HCT116 (cell line): ENCODE measurements around the gene SLC2A13. TPM values are rescaled to one million over a fixed set of nuclear protein-coding genes. Genes with fewer than 3 reads are reported as not detected.

ENCODE experiments used
- ATAC-seq: fragments of 200-7000 bp; cut with Tn5 transposase; 2 replicates; pipeline ENCODE4 v1.9.1; 2020; ENCODE audit warnings: mild to moderate bottlenecking, moderate library complexity
- BruUV-seq: library from RNA; stranded (reverse); fragments of 400-500 nt; replicated peaks from 2 replicates; lab custom pipeline; 2021; lab: Mats Ljungman, UMichigan
- CTCF ChIA-PET: fragments of 300-600 bp; sonication (Branson Sonifier 250); formaldehyde crosslinking; loops from one replicate; lab custom pipeline; 2021; ENCODE audit warnings: antibody characterized with exemption; lab: Charles Lee
- POLR2A ChIA-PET: fragments of 300-600, 350-600 bp; sonication (Branson Sonifier 250); formaldehyde crosslinking; loops from one replicate; lab custom pipeline; 2021; ENCODE audit warnings: antibody characterized with exemption; lab: Charles Lee
- RAD21 ChIA-PET, 2 experiments: fragments of 300-600 bp; sonication (Branson Sonifier 250); formaldehyde crosslinking; loops; one replicate each; lab custom pipeline; 2023; ENCODE audit warnings: low total read pairs in 2 of 2; ENCODE audit not compliant: uncharacterized antibody in 2 of 2, unreplicated experiment in 2 of 2, low non-redundant PET in 1 of 2; lab: Charles Lee
- DNase-seq: peaks from one replicate; pipeline ENCODE4 v3.0.0-alpha.2; 2010; ENCODE audit warnings: low read depth, low spot score
- H2AFZ ChIP-seq: fragments of 200-600 bp; shearing (Covaris generic), sonication (generic); 2 replicates; pipeline ENCODE4 v1.6.1; 2017; ENCODE audit warnings: low read depth, mixed run types, mixed read lengths, antibody characterized with exemption, low read length; ENCODE audit not compliant: poor library complexity, severe bottlenecking
- H3K27ac ChIP-seq: 2 replicates; pipeline ENCODE4 v1.5.1; 2012; ENCODE audit warnings: low read depth, low read length
- H3K27me3 ChIP-seq: fragments of 200-600 bp; sonication (generic); 2 replicates; pipeline ENCODE4 v1.6.1; 2016; ENCODE audit warnings: mixed run types, low read length, mixed read lengths; ENCODE audit not compliant: insufficient read depth
- H3K36me3 ChIP-seq, 2 experiments: fragments of 200-500 bp in 1 of 2; fragments of 200-600 bp in 1 of 2; sonication (Bioruptor generic) in 1 of 2; sonication (generic) in 1 of 2; 2 replicates each; pipeline versions ENCODE4 v1.5.1 to v1.6.1; 2014 to 2016; ENCODE audit warnings: low read length in 2 of 2, inconsistent platforms in 1 of 2, mixed read lengths in 1 of 2, mixed run types in 1 of 2; ENCODE audit not compliant: insufficient read depth in 2 of 2, control insufficient read depth in 1 of 2
- H3K4me1 ChIP-seq, 2 experiments: fragments of 200-600 bp in 1 of 2; sonication (generic) in 1 of 2; 2 replicates each; pipeline versions ENCODE4 v1.5.1 to v1.6.1; 2012 to 2017; ENCODE audit warnings: low read length in 2 of 2, inconsistent platforms in 1 of 2, mild to moderate bottlenecking in 1 of 2, mixed read lengths in 1 of 2, mixed run types in 1 of 2, moderate library complexity in 1 of 2; ENCODE audit not compliant: insufficient read depth in 2 of 2, control insufficient read depth in 1 of 2
- H3K4me2 ChIP-seq: fragments of 200-600 bp; sonication (generic); 2 replicates; pipeline ENCODE4 v1.6.1; 2017; ENCODE audit warnings: mixed run types, low read length, mixed read lengths
- H3K4me3 ChIP-seq, 2 experiments: fragments of 200-600 bp in 1 of 2; sonication (generic) in 1 of 2; replicated peaks in 1 of 2; 2 replicates each; pipeline ENCODE4 v1.5.1; 2011 to 2016; ENCODE audit warnings: low read length in 2 of 2, control low read depth in 1 of 2, low read depth in 1 of 2, mild to moderate bottlenecking in 1 of 2, mixed read lengths in 1 of 2, mixed run types in 1 of 2
- H3K79me2 ChIP-seq: fragments of 200-600 bp; sonication (generic); 2 replicates; pipeline ENCODE4 v1.6.1; 2017; ENCODE audit warnings: mild to moderate bottlenecking, mixed run types, low read length, moderate library complexity, mixed read lengths; ENCODE audit not compliant: insufficient read depth
- H3K9ac ChIP-seq: fragments of 200-600 bp; sonication (generic); 2 replicates; pipeline ENCODE4 v1.6.1; 2016; ENCODE audit warnings: low read length, mixed read lengths
- H3K9me2 ChIP-seq: fragments of 200-600 bp; sonication (generic), shearing (Covaris generic); 2 replicates; pipeline ENCODE4 v1.6.1; 2017; ENCODE audit warnings: mixed run types, mild to moderate bottlenecking, moderate library complexity; ENCODE audit not compliant: insufficient read depth
- H3K9me3 ChIP-seq, 2 experiments: fragments of 200-500 bp in 1 of 2; fragments of 200-600 bp in 1 of 2; sonication (Bioruptor generic) in 1 of 2; sonication (generic) in 1 of 2; 2 replicates each; pipeline ENCODE4 v1.6.1; 2014 to 2017; ENCODE audit warnings: low read length in 2 of 2, mixed read lengths in 2 of 2, inconsistent platforms in 1 of 2, low read depth in 1 of 2, mild to moderate bottlenecking in 1 of 2, mixed run types in 1 of 2, moderate library complexity in 1 of 2; ENCODE audit not compliant: control insufficient read depth in 1 of 2, insufficient read depth in 1 of 2
- H4K20me1 ChIP-seq: fragments of 200-600 bp; sonication (generic), shearing (Covaris generic); 2 replicates; pipeline ENCODE4 v1.6.1; 2017; ENCODE audit warnings: mixed run types, mild to moderate bottlenecking, moderate library complexity; ENCODE audit not compliant: insufficient read depth
- CBX3 ChIP-seq: IDR thresholded peaks from 2 replicates; pipeline ENCODE4 v1.6.1; 2012; ENCODE audit warnings: low read depth
- CEBPB ChIP-seq: IDR thresholded peaks from 2 replicates; pipeline ENCODE4 v1.6.1; 2012; ENCODE audit warnings: low read depth
- EGR1 ChIP-seq: IDR thresholded peaks from 2 replicates; pipeline ENCODE4 v1.6.1; 2012; ENCODE audit warnings: low read depth
- ELF1 ChIP-seq: IDR thresholded peaks from 2 replicates; pipeline ENCODE4 v1.6.1; 2012; ENCODE audit warnings: low read depth, borderline replicate concordance
- EZH2 ChIP-seq: fragments of 200-600 bp; sonication (generic); IDR thresholded peaks from 2 replicates; pipeline ENCODE4 v1.6.1; 2017; ENCODE audit warnings: antibody characterized with exemption, mixed run types
- FOSL1 ChIP-seq: IDR thresholded peaks from 2 replicates; pipeline ENCODE4 v1.6.1; 2012; ENCODE audit warnings: low read depth
- JUND ChIP-seq: IDR thresholded peaks from 2 replicates; pipeline ENCODE4 v1.6.1; 2012
- MAX ChIP-seq: IDR thresholded peaks from 2 replicates; pipeline ENCODE4 v1.6.1; 2012
- POLR2AphosphoS5 ChIP-seq: IDR thresholded peaks from 2 replicates; pipeline ENCODE4 v1.6.1; 2011; ENCODE audit warnings: mild to moderate bottlenecking, low read depth, low read length, moderate library complexity
- RAD21 ChIP-seq: IDR thresholded peaks from 2 replicates; pipeline ENCODE4 v1.6.1; 2012; ENCODE audit warnings: low read depth, mild to moderate bottlenecking
- SP1 ChIP-seq: IDR thresholded peaks from 2 replicates; pipeline ENCODE4 v1.6.1; 2012; ENCODE audit warnings: low read depth
- TCF7L2 ChIP-seq: IDR thresholded peaks from 2 replicates; pipeline ENCODE4 v1.7.0; 2011; ENCODE audit warnings: borderline replicate concordance, inconsistent platforms; ENCODE audit not compliant: insufficient read depth, insufficient read length; ENCODE audit errors: extremely low read depth
- YY1 ChIP-seq: IDR thresholded peaks from 2 replicates; pipeline ENCODE4 v1.6.1; 2011; ENCODE audit warnings: low read length, low read depth, moderate library complexity, mild to moderate bottlenecking; ENCODE audit not compliant: insufficient replicate concordance; ENCODE audit errors: extremely low read depth
- ZBTB33 ChIP-seq: IDR thresholded peaks from 2 replicates; pipeline ENCODE4 v1.6.1; 2011; ENCODE audit warnings: mild to moderate bottlenecking, low read length, moderate library complexity; ENCODE audit not compliant: insufficient replicate concordance; ENCODE audit errors: extremely low read depth
- intact Hi-C: fragments of 100-400 bp; cut with micrococcal nuclease; formaldehyde crosslinking; loops from 2 replicates; pipeline ENCODE4 v1.10.0; 2022
- total RNA-seq: library from RNA; stranded (reverse); gene quantifications from one replicate; pipeline ENCODE4 v1.2.1, GENCODE V29; 2021; ENCODE audit not compliant: unreplicated experiment
- TF ChIP-seq, protein P1 (sequence below): IDR thresholded peaks from 2 replicates; pipeline ENCODE4 v1.6.1; 2012; ENCODE audit warnings: low read depth

SLC2A13 gene
- total RNA-seq, 1 experiment from 2014 or later = 6.8 TPM

DNA sequence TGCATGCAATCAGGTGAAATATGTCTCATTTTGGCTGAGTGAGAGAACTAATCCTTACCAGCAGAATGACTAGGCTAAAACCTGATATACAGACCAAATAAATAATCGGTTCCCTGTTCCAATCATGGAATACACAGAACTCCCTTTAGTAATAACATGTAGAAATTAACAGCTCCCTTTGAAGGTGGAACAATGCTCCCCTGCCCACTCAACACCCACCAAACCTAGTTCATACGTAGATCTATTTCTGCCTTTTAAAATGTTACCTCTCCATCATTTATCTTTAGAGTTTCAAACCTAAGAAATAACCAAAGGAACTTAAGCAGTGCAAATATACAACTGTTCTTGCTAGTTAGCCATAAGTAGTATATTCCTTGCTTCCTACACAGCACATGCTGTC, 332.6 kb downstream of the SLC2A13 start:
- H3K4me2 ChIP-seq = no peak overlapping the region
- CTCF ChIA-PET = no interaction called here

GRCh38 chr12:39772821-39773259, 333.0 kb downstream of the SLC2A13 start:
- DNase-seq = no peak
- no TSS peak for BruUV-seq
- H3K27me3 ChIP-seq = no peaks in the 10 kb centered on the region
- ChIA-PET RAD21 (no interaction called here), POLR2A (no interaction called here), CTCF (no interaction called here)
- no peak overlapping the region for H3K9ac ChIP-seq
- no peaks in the 10 kb centered on the region for H3K9me2 ChIP-seq
- H3K4me1 ChIP-seq = no peaks in the 10 kb centered on the region
- no peaks in the 10 kb centered on the region for H3K36me3 ChIP-seq
- no peak overlapping the region for H3K27ac ChIP-seq
- intact Hi-C loops = no loop called here
- H3K4me2 ChIP-seq = no peak overlapping the region
- H3K79me2 ChIP-seq = no peaks in the 10 kb centered on the region
- no peak overlapping the region for H2AFZ ChIP-seq
- no peak for ATAC-seq
- H3K4me3 ChIP-seq = no peak overlapping the region
- H3K9me3 ChIP-seq = no peaks in the 10 kb centered on the region
- no peaks in the 10 kb centered on the region; the same call in 1 of the 2 replicates for H4K20me1 ChIP-seq
- no peak for TF ChIP-seq POLR2AphosphoS5
- TF ChIP-seq MAX = no peak
- no peak for TF ChIP-seq SP1
- no peak for TF ChIP-seq CBX3
- no peak for TF ChIP-seq ZBTB33
- TF ChIP-seq, protein P1, sequence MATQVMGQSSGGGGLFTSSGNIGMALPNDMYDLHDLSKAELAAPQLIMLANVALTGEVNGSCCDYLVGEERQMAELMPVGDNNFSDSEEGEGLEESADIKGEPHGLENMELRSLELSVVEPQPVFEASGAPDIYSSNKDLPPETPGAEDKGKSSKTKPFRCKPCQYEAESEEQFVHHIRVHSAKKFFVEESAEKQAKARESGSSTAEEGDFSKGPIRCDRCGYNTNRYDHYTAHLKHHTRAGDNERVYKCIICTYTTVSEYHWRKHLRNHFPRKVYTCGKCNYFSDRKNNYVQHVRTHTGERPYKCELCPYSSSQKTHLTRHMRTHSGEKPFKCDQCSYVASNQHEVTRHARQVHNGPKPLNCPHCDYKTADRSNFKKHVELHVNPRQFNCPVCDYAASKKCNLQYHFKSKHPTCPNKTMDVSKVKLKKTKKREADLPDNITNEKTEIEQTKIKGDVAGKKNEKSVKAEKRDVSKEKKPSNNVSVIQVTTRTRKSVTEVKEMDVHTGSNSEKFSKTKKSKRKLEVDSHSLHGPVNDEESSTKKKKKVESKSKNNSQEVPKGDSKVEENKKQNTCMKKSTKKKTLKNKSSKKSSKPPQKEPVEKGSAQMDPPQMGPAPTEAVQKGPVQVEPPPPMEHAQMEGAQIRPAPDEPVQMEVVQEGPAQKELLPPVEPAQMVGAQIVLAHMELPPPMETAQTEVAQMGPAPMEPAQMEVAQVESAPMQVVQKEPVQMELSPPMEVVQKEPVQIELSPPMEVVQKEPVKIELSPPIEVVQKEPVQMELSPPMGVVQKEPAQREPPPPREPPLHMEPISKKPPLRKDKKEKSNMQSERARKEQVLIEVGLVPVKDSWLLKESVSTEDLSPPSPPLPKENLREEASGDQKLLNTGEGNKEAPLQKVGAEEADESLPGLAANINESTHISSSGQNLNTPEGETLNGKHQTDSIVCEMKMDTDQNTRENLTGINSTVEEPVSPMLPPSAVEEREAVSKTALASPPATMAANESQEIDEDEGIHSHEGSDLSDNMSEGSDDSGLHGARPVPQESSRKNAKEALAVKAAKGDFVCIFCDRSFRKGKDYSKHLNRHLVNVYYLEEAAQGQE = no peak
- TF ChIP-seq TCF7L2 = no peak
- TF ChIP-seq ELF1 = no peak
- TF ChIP-seq JUND = no peak
- no peak for TF ChIP-seq YY1
- TF ChIP-seq EGR1 = no peak
- no peak for TF ChIP-seq EZH2
- no peak for TF ChIP-seq FOSL1

More for the DNA sequence above, 332.6 kb downstream of the SLC2A13 start:
- ATAC-seq (no peak), DNase-seq (no peak)
- POLR2A ChIA-PET = no interaction called here
- Histone ChIP-seq H3K9me3 (no peaks in the 10 kb centered on the region), H3K27me3 (no peaks in the 10 kb centered on the region), H3K4me1 (no peaks in the 10 kb centered on the region), H3K9ac (no peak overlapping the region), H3K36me3 (no peaks in the 10 kb centered on the region), H3K4me3 (no peak overlapping the region), H2AFZ (no peak overlapping the region), H3K27ac (no peak overlapping the region), H4K20me1 (no peaks in the 10 kb centered on the region; the same call in 1 of the 2 replicates), H3K79me2 (no peaks in the 10 kb centered on the region), H3K9me2 (no peaks in the 10 kb centered on the region)
- TF ChIP-seq RAD21 (no peak), TCF7L2 (no peak), CEBPB (no peak), EZH2 (no peak)
- intact Hi-C loops = no loop called here
- no TSS peak for BruUV-seq
- RAD21 ChIA-PET = no interaction called here
